Esophagus squamous epithelium (tissue), 5 donors: Measurements from ENCODE around the gene VSTM2L. TPM values are rescaled to one million over a fixed set of nuclear protein-coding genes. Genes with fewer than 3 reads are reported as not detected.

ENCODE experiments used
- DNase-seq: peaks from one replicate; lab custom pipeline; 2025; lab: John Stamatoyannopoulos, UW
- H3K27ac ChIP-seq, 4 donors: fragments of 200-600 bp; sonication (generic); one replicate each; pipeline ENCODE4 v1.5.1; 2016 to 2019; ENCODE audit warnings: mild to moderate bottlenecking in 1 of 4
- H3K27me3 ChIP-seq, 4 donors: fragments of 200-600 bp; sonication (generic); 1 replicate in 3 of 4; 2 replicates in 1 of 4; pipeline versions ENCODE4 v1.5.1 to v1.6.0; 2017 to 2021; ENCODE audit warnings: antibody characterized with exemption in 1 of 4
- H3K36me3 ChIP-seq, 3 donors: fragments of 200-600 bp; sonication (generic); one replicate each; pipeline ENCODE4 v1.5.1; 2016 to 2019
- H3K4me1 ChIP-seq, 3 donors: fragments of 200-600 bp; sonication (generic); one replicate each; pipeline ENCODE4 v1.5.1; 2017 to 2019
- H3K4me3 ChIP-seq, 4 donors: fragments of 200-600 bp; sonication (generic); 1 replicate in 3 of 4; 2 replicates in 1 of 4; pipeline ENCODE4 v1.5.1; 2016 to 2019; ENCODE audit warnings: mild to moderate bottlenecking in 2 of 4, moderate library complexity in 1 of 4
- H3K9me3 ChIP-seq, 3 donors: fragments of 200-600 bp; sonication (generic); one replicate each; pipeline ENCODE4 v1.5.1; 2016 to 2019
- POLR2A ChIP-seq, 4 donors: fragments of 450-650 bp; IDR thresholded peaks; one replicate each; pipeline ENCODE4 v1.6.1; 2017; ENCODE audit warnings: antibody characterized with exemption in 4 of 4, mild to moderate bottlenecking in 4 of 4, moderate library complexity in 3 of 4
- WGBS, 2 donors: methylation state at CpG; one replicate each; pipeline ENCODE4 v1.1.5; 2018; 5-methylcytosine and 5-hydroxymethylcytosine counted together
- intact Hi-C: fragments of 100-400 bp; cut with DNase I; formaldehyde crosslinking; loops from one replicate; pipeline ENCODE4 v1.15.0; 2022
- total RNA-seq, 4 donors: library from RNA; depleted of rRNA; stranded (reverse); fragments of >200 nt; gene quantifications; one replicate each; pipeline ENCODE4 v1.1.0, GENCODE V29; 2016
- TF ChIP-seq, protein P1 (sequence below), 6 experiments: fragments of 450-650 bp in 4 of 6; fragments of 200-600 bp in 2 of 6; sonication (generic) in 2 of 6; IDR thresholded peaks; one replicate each; pipeline ENCODE4 v1.5.1; 2016 to 2019; ENCODE audit warnings: antibody characterized with exemption in 6 of 6, mild to moderate bottlenecking in 4 of 6, moderate library complexity in 4 of 6
- donor health status: DM: yes; HTN: yes; CAD: no.

The VSTM2L gene
- total RNA-seq, 4 donors from 2014 or later, result 0.38 to 2.6 (median 0.68) TPM

DNA sequence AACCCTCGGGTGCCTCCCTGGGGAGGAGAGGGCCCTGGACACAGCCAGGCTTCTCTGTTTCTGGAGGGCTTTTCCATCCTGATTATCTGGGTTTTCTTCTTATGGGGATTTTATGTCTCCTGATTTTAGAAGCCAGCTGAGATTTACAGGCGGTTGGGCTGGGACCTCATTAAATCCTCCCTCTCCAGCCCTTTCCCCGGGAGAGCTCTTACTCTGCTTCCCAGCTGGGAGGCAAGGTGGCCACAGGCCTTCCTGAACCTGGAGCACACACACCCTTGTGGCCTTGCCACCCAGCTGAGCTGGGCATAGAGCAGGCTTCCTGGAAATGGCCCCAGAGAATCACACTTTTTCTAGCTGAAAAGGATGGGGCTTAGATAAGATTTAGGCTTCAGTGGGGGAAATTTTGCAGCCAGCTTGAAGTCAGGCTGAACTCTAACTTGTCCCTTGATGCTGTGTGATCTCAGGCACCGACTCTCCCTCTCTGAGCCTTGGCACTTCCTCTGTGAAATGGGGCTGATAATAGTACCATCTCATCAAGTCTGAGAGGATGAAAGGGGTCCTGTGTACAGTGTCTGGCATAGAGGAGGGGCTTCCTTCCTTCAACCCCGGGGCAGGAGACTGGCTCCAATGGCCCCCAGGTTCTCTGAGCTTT lies 16.6 kb downstream of the VSTM2L start:
- Histone ChIP-seq H3K4me1 (peaks cover 6 to 20% (median 13%) of the 10 kb centered on the region in 3 donors), H3K27ac (no peak overlapping the region), H3K27me3 (peaks cover 0 to 88% (median 3%) of the 10 kb centered on the region in 4 donors), H3K4me3 (no peak overlapping the region), H3K9me3 (no peaks in the 10 kb centered on the region), H3K36me3 (no peaks in the 10 kb centered on the region)
- TF ChIP-seq, protein P1, sequence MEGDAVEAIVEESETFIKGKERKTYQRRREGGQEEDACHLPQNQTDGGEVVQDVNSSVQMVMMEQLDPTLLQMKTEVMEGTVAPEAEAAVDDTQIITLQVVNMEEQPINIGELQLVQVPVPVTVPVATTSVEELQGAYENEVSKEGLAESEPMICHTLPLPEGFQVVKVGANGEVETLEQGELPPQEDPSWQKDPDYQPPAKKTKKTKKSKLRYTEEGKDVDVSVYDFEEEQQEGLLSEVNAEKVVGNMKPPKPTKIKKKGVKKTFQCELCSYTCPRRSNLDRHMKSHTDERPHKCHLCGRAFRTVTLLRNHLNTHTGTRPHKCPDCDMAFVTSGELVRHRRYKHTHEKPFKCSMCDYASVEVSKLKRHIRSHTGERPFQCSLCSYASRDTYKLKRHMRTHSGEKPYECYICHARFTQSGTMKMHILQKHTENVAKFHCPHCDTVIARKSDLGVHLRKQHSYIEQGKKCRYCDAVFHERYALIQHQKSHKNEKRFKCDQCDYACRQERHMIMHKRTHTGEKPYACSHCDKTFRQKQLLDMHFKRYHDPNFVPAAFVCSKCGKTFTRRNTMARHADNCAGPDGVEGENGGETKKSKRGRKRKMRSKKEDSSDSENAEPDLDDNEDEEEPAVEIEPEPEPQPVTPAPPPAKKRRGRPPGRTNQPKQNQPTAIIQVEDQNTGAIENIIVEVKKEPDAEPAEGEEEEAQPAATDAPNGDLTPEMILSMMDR (IDR thresholded peaks at IDR 0.05), result no peak
- TF ChIP-seq POLR2A (IDR thresholded peaks at IDR 0.05), result no peak
- DNase-seq, result no peak
- intact Hi-C loops, result no loop called here
- 45 to 55% methylated on average over 3 to 4 of the region's 5 CpGs for WGBS, 2 donors

DNA sequence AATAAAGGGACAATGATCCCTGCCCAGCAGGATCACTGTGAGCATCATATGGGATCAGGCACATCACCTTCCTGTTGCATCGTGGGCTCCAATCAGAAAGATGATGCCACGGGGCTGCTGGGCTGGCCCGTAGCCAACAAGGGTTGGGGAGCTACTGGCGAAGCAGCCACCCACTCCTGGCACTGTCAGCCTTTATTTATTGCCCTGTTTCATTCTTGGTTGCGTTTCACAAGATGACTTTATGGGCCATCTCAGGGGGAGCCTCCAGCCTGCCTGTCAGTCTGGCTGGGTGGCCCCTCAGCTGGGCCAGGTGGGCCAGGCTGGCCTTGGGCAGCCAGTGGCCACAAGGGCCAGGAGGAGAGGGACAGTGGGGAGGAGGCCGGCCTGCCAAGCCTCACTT lies 17.3 kb downstream of the VSTM2L start:
- Histone ChIP-seq H3K27ac (no peak overlapping the region), H3K4me1 (peaks cover 0 to 13% (median 7%) of the 10 kb centered on the region in 3 donors), H3K27me3 (peaks cover 0 to 80% (median 0%) of the 10 kb centered on the region in 4 donors), H3K36me3 (no peaks in the 10 kb centered on the region), H3K9me3 (no peaks in the 10 kb centered on the region), H3K4me3 (no peak overlapping the region)
- TF ChIP-seq, protein P1 (IDR thresholded peaks at IDR 0.05), result no peak
- DNase-seq, result no peak
- intact Hi-C loops, result no loop called here
- WGBS, 2 donors, result 34 to 100% methylated on average over 1 to 6 of the region's 6 CpGs

- 100% methylated on average over 1 of the region's 1 CpG; no CpG with 5 or more reads in 1 of the 2 donors for WGBS, 2 donors
- H3K36me3 ChIP-seq, result no peaks in the 10 kb centered on the region
- no peak overlapping the region for H3K27ac ChIP-seq
- peaks cover 0 to 75% (median 0%) of the 10 kb centered on the region in 4 donors for H3K27me3 ChIP-seq
- intact Hi-C loops, result no loop called here
- no peaks in the 10 kb centered on the region for H3K9me3 ChIP-seq
- no peak overlapping the region for H3K4me3 ChIP-seq
- DNase-seq, result no peak
- TF ChIP-seq POLR2A (IDR thresholded peaks at IDR 0.05), result no peak
- TF ChIP-seq, protein P1 (IDR thresholded peaks at IDR 0.05), result no peak
- peaks cover 0 to 7% (median 5%) of the 10 kb centered on the region in 3 donors for H3K4me1 ChIP-seq
Measured at GRCh38 chr20:37920679-37921322, 17.9 kb downstream of the VSTM2L start.

DNA sequence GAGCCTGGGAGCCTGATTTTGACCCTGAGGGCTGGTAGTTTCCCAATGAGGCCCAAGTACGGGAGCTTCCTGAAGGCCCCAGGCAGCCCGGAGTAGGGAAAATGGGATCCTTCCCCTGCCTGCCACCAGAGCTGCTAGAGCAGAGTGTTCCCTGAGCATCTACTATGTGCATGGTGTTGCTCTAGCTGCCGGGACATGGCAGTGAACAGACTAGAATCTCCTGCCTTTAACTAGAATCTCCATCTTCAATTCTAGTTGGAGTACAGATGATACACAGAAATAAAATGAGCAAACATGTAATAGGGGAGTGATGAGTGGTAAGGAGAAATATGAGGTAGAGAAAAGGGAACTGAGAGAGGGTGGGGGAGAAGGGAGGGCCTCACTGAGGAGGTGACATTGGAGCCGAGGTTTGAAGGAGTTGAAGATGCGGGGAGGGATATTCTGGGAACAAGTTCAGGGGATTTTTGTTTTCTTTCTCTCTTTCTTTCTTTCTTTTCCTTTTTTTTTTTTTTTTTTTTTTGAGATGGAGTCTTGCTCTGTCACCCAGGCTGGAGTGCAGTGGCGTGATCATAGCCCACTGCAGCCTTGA lies 18.5 kb downstream of the VSTM2L start:
- Histone ChIP-seq H3K27me3 (peaks cover 0 to 69% (median 0%) of the 10 kb centered on the region in 4 donors), H3K4me3 (no peak overlapping the region), H3K9me3 (no peaks in the 10 kb centered on the region), H3K27ac (no peak overlapping the region), H3K4me1 (peaks cover 0 to under 1% (median 0%) of the 10 kb centered on the region in 3 donors), H3K36me3 (no peaks in the 10 kb centered on the region)
- TF ChIP-seq, protein P1 (IDR thresholded peaks at IDR 0.05), result no peak
- no peak for TF ChIP-seq POLR2A (IDR thresholded peaks at IDR 0.05)
- no peak for DNase-seq
- WGBS, 2 donors, result 61 to 82% methylated on average over 5 to 6 of the region's 6 CpGs
- intact Hi-C loops, result no loop called here

DNA sequence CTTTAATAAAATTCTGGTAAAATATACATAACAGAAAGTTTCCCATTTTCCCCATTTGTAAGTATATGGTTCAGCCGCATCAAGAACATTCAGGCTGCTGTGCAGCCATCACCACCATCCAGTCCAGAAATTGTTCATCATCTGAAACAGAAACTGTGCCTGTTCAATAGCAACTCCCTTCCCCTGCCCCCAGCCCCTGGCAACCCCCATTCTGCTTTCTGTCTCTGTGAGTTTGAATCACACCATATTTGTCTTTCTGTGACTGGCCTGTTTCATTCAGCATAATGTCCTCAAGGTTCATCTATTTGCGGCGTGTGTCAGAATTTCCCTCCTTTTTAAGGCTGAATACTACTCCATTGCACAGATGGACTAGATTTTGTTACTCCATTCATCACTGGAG lies 19.1 kb downstream of the VSTM2L start:
- Histone ChIP-seq H3K27me3 (peaks cover 0 to 63% (median 0%) of the 10 kb centered on the region in 4 donors), H3K9me3 (no peaks in the 10 kb centered on the region), H3K4me1 (no peaks in the 10 kb centered on the region), H3K27ac (no peak overlapping the region), H3K36me3 (no peaks in the 10 kb centered on the region), H3K4me3 (no peak overlapping the region)
- 76 to 90% methylated on average over 3 of the region's 3 CpGs for WGBS, 2 donors
- intact Hi-C loops, result no loop called here
- DNase-seq, result no peak
- TF ChIP-seq POLR2A (IDR thresholded peaks at IDR 0.05), result no peak
- TF ChIP-seq, protein P1 (IDR thresholded peaks at IDR 0.05), result no peak
